Measurements from ENCODE around the gene FAM237B.

- TF ChIP-seq CTCF (IDR thresholded peaks at IDR 0.05) = no peak
- TF ChIP-seq EZH2 (IDR thresholded peaks at IDR 0.05; ENCODE audit: borderline replicate concordance, insufficient read depth, low read depth, low read length, poor library complexity, severe bottlenecking) = no peak
Measured at GRCh38 chr7:90274161-90274560, 46.9 kb downstream of the FAM237B start.
